Spleen (tissue), 7 donors: Measurements from ENCODE around the gene SYT14.

Source experiments
- CTCF ChIP-seq, 11 experiments: fragments of 200-600 bp in 7 of 11; fragments of 450-650 bp in 4 of 11; sonication (generic) in 4 of 11; IDR thresholded peaks in 8 of 11; conservative IDR thresholded peaks in 3 of 11; 1 replicate in 7 of 11; 2 replicates in 4 of 11; pipeline versions ENCODE4 v1.4.0 to v1.8.0; 2016 to 2021; ENCODE audit warnings: antibody characterized with exemption in 11 of 11, inconsistent platforms in 4 of 11, mild to moderate bottlenecking in 1 of 11
- POLR2A ChIP-seq, 3 donors: fragments of 450-650 bp; IDR thresholded peaks; one replicate each; pipeline ENCODE4 v1.5.1; 2017; ENCODE audit warnings: antibody characterized with exemption in 3 of 3, mild to moderate bottlenecking in 1 of 3
- POLR2AphosphoS5 ChIP-seq, 3 donors: sonication (generic); formaldehyde crosslinking; IDR thresholded peaks; one replicate each; pipeline ENCODE4 v1.5.1; 2017; ENCODE audit warnings: antibody characterized with exemption in 3 of 3
- donor health status: DM: no; HTN: no; CAD: no; lungs with moderate emphysema.
- donor health status: DM: no; HTN: no; CAD: no.
- donor health status: DM: no; HTN: no; CAD: no.

DNA sequence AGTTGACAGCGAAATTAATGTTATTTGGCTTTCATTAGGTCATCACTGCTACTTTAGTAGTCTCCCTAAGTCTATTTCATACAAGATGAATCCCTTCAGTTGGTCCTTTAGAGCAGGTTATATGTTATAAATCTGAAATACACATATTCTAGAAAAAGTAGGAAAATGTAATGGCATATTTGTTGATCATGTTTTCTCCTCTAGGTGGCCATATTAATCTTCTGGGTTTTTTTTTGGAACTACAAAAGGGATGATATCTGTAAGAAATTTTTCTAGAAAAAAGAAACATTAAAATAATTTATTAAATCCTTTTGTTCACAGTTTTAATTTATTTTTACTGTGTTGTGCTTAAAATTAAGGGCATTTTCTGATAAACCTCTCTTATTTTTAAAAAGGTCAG is 87.9 kb downstream of the SYT14 start:
- TF ChIP-seq CTCF (IDR thresholded peaks at IDR 0.05 in 8 of 11, conservative IDR thresholded peaks at IDR 0.05 in 3 of 11): no peak
- TF ChIP-seq POLR2A (IDR thresholded peaks at IDR 0.05): no peak
- TF ChIP-seq POLR2AphosphoS5 (IDR thresholded peaks at IDR 0.05): no peak
